ENCODE results near the gene NDUFA7.
"Not testable (repeated sequence)": the region's sequence is repeated elsewhere in the genome, so short reads cannot be mapped to it uniquely, and the experiment has no call there.

The NDUFA7 gene

GRCh38 chr19:8342316-8342683 lies 21.1 kb upstream of the NDUFA7 start:
- TF ChIP-seq CTCF (IDR thresholded peaks at IDR 0.05; ENCODE audit: low read depth, low read length): no peak

GRCh38 chr19:8341504-8341903 lies 20.3 kb upstream of the NDUFA7 start:
- H3K4me3 ChIP-seq (ENCODE audit: low read depth, low read length); H3K4me1 ChIP-seq; DNase-seq; H3K9me3 ChIP-seq; H3K36me3 ChIP-seq: not testable (repeated sequence)
- peaks cover 72% of the 10 kb centered on the region for H3K27me3 ChIP-seq

More at GRCh38 chr19:8342316-8342683, 21.1 kb upstream of the NDUFA7 start:
- H3K9me3 ChIP-seq: no peaks in the 10 kb centered on the region
- peaks cover 68% of the 10 kb centered on the region for H3K27me3 ChIP-seq
- no peaks in the 10 kb centered on the region for H3K36me3 ChIP-seq
- DNase-seq: no peak
- no peaks in the 10 kb centered on the region for H3K4me1 ChIP-seq
- no peak overlapping the region for H3K4me3 ChIP-seq (ENCODE audit: low read depth, low read length)

- H3K4me1 ChIP-seq: no peaks in the 10 kb centered on the region
- no peak for DNase-seq
- H3K4me3 ChIP-seq (ENCODE audit: low read depth, low read length): no peak overlapping the region
- 0 out of 2 replicates have a peak, but pooled peaks cover 4% of the 10 kb centered on the region for H3K9me3 ChIP-seq
- peaks cover 81% of the 10 kb centered on the region for H3K27me3 ChIP-seq
- TF ChIP-seq CTCF (IDR thresholded peaks at IDR 0.05; ENCODE audit: low read depth, low read length): peak; percentile 28; the same call in 1 of the 2 replicates
- H3K36me3 ChIP-seq: no peaks in the 10 kb centered on the region
Measured at GRCh38 chr19:8340341-8341096, 19.3 kb upstream of the NDUFA7 start.

GRCh38 chr19:8338835-8339234 lies 17.7 kb upstream of the NDUFA7 start:
- H3K36me3 ChIP-seq: no peaks in the 10 kb centered on the region
- H3K9me3 ChIP-seq: 0 out of 2 replicates have a peak, but pooled peaks cover 5% of the 10 kb centered on the region
- no peak for TF ChIP-seq CTCF (IDR thresholded peaks at IDR 0.05; ENCODE audit: low read depth, low read length)
- DNase-seq: no peak
- H3K4me1 ChIP-seq: no peaks in the 10 kb centered on the region
- no peak overlapping the region for H3K4me3 ChIP-seq (ENCODE audit: low read depth, low read length)
- H3K27me3 ChIP-seq: peaks cover 87% of the 10 kb centered on the region

- Histone ChIP-seq H3K4me3 (ENCODE audit: low read depth, low read length) (no peak overlapping the region), H3K27me3 (peaks cover 86% of the 10 kb centered on the region), H3K36me3 (no peaks in the 10 kb centered on the region), H3K9me3 (0 out of 2 replicates have a peak, but pooled peaks cover 5% of the 10 kb centered on the region), H3K4me1 (no peaks in the 10 kb centered on the region)
- DNase-seq: no peak
- TF ChIP-seq CTCF (IDR thresholded peaks at IDR 0.05; ENCODE audit: low read depth, low read length): no peak
Measured at GRCh38 chr19:8337728-8338127, 16.6 kb upstream of the NDUFA7 start.

- TF ChIP-seq CTCF (IDR thresholded peaks at IDR 0.05; ENCODE audit: low read depth, low read length): no peak
- H3K27me3 ChIP-seq: peaks cover 75% of the 10 kb centered on the region
- no peak for DNase-seq
Measured at GRCh38 chr19:8336660-8337059, 15.5 kb upstream of the NDUFA7 start.

More at GRCh38 chr19:8336660-8337059, 15.5 kb upstream of the NDUFA7 start:
- Histone ChIP-seq H3K4me3 (ENCODE audit: low read depth, low read length) (no peak overlapping the region), H3K9me3 (0 out of 2 replicates have a peak, but pooled peaks cover 5% of the 10 kb centered on the region), H3K36me3 (no peaks in the 10 kb centered on the region), H3K4me1 (no peaks in the 10 kb centered on the region)
